ENCODE results near the gene MIB1. TPM values are rescaled to one million over a fixed set of nuclear protein-coding genes. Genes with fewer than 3 reads are reported as not detected.

The MIB1 gene
- total RNA-seq, result 37.5 and 46.9 TPM in 2 replicates

GRCh38 chr18:21740538-21741311, at the start of gene MIB1:
Gene MIB1 (plus strand): TSS chr18:21740792. CDS start chr18:21741584, 792 bp downstream.

GRCh38 chr18:21704603-21705364, 35.8 kb upstream of the MIB1 start, which contains the start of gene ABHD3:
Gene ABHD3 (minus strand): TSS chr18:21704774. CDS start chr18:21704665, 109 bp downstream.

Small RNA genes lying within 50 kb of the gene (small RNA-seq; reads per million reads assigned to genes)
- gene AC103987.3 (not detected), gene RF00019 (not detected), gene RF00045 (0.33 reads per million, percentile 12 among the genes with 10 or more reads in this experiment), gene RF01241 (0.11 reads per million), gene RN7SL233P (not detected), gene RNU6-1038P (0.08 reads per million)

Other genes with a start within 250 kb of the MIB1 start
- gene ESCO1, start 140.1 kb upstream of the MIB1 start, total RNA-seq, result 10.3 and 11.1 TPM in 2 replicates
- gene SNRPD1, start 128.5 kb upstream of the MIB1 start, total RNA-seq, result 11.4 and 13.3 TPM in 2 replicates
- 6.2 and 8.8 TPM in 2 replicates for gene ABHD3, start 36.0 kb upstream of the MIB1 start, total RNA-seq